ENCODE data around the gene SLCO3A1.

Gene SLCO3A1

GRCh38 chr15:91911844-91912243 lies 58.3 kb downstream of the SLCO3A1 start:
- DNase-seq (ENCODE audit: low spot score), result no peak

- DNase-seq (ENCODE audit: low spot score), result no peak
Measured at GRCh38 chr15:91912336-91912735, 58.8 kb downstream of the SLCO3A1 start.

GRCh38 chr15:91913560-91913959 lies 60.1 kb downstream of the SLCO3A1 start:
- no peak for DNase-seq (ENCODE audit: low spot score)

- no peak for DNase-seq (ENCODE audit: low spot score)
Measured at GRCh38 chr15:91915576-91915975, 62.1 kb downstream of the SLCO3A1 start.

GRCh38 chr15:91916051-91916450 lies 62.5 kb downstream of the SLCO3A1 start:
- DNase-seq (ENCODE audit: low spot score), result no peak

- DNase-seq (ENCODE audit: low spot score), result no peak
Measured at GRCh38 chr15:91917686-91918360, 64.3 kb downstream of the SLCO3A1 start.

- DNase-seq (ENCODE audit: low spot score), result no peak
Measured at GRCh38 chr15:91919014-91919534, 65.6 kb downstream of the SLCO3A1 start.

GRCh38 chr15:91921188-91921842 lies 67.8 kb downstream of the SLCO3A1 start:
- DNase-seq (ENCODE audit: low spot score), result no peak

- DNase-seq (ENCODE audit: low spot score), result no peak
Measured at GRCh38 chr15:91921843-91922198, 68.3 kb downstream of the SLCO3A1 start.

- DNase-seq (ENCODE audit: low spot score), result no peak
Measured at GRCh38 chr15:91922646-91923547, 69.4 kb downstream of the SLCO3A1 start.

- no peak for DNase-seq (ENCODE audit: low spot score)
Measured at GRCh38 chr15:91924183-91924582, 70.7 kb downstream of the SLCO3A1 start.

- no peak for DNase-seq (ENCODE audit: low spot score)
Measured at GRCh38 chr15:91924837-91925495, 71.5 kb downstream of the SLCO3A1 start.

GRCh38 chr15:91925794-91926193 lies 72.3 kb downstream of the SLCO3A1 start:
- no peak for DNase-seq (ENCODE audit: low spot score)

GRCh38 chr15:91926908-91927270 lies 73.4 kb downstream of the SLCO3A1 start:
- no peak for DNase-seq (ENCODE audit: low spot score)

- DNase-seq (ENCODE audit: low spot score), result no peak
Measured at GRCh38 chr15:91927585-91927984, 74.1 kb downstream of the SLCO3A1 start.

GRCh38 chr15:91928675-91929074 lies 75.2 kb downstream of the SLCO3A1 start:
- DNase-seq (ENCODE audit: low spot score), result no peak

- DNase-seq (ENCODE audit: low spot score), result no peak
Measured at GRCh38 chr15:91929509-91929908, 76.0 kb downstream of the SLCO3A1 start.

- DNase-seq (ENCODE audit: low spot score), result no peak
Measured at GRCh38 chr15:91930092-91930491, 76.6 kb downstream of the SLCO3A1 start.

GRCh38 chr15:91936182-91936775 lies 82.8 kb downstream of the SLCO3A1 start:
- no peak for DNase-seq (ENCODE audit: low spot score)

- DNase-seq (ENCODE audit: low spot score), result no peak
Measured at GRCh38 chr15:91936927-91937326, 83.4 kb downstream of the SLCO3A1 start.

- no peak for DNase-seq (ENCODE audit: low spot score)
Measured at GRCh38 chr15:91938136-91938535, 84.6 kb downstream of the SLCO3A1 start.

- no peak for DNase-seq (ENCODE audit: low spot score)
Measured at GRCh38 chr15:91939403-91939831, 85.9 kb downstream of the SLCO3A1 start.
